ENCODE results near the gene VPS45. TPM values are rescaled to one million over a fixed set of nuclear protein-coding genes. Genes with fewer than 3 reads are reported as not detected.

The VPS45 gene
- total RNA-seq, 2 donors from 2014 or later: 34.9 to 38.8 TPM

GRCh38 chr1:150150133-150151021 lies 82.8 kb downstream of the VPS45 start:
- H3K9me3 ChIP-seq: no peaks in the 10 kb centered on the region
- peak overlapping the region; percentile 93 to 94 for H3K27ac ChIP-seq
- peaks cover 29% of the 10 kb centered on the region for H3K36me3 ChIP-seq
- no peak for TF ChIP-seq CTCF (IDR thresholded peaks at IDR 0.05)
- H3K4me1 ChIP-seq: peaks cover 0 to 50% of the 10 kb centered on the region in 2 donors
- no peaks in the 10 kb centered on the region for H3K27me3 ChIP-seq
- H3K4me3 ChIP-seq: peak overlapping the region; percentile 87 to 93
- no peak for DNase-seq (ENCODE audit: low spot score)

GRCh38 chr1:150151291-150152181 lies 84.0 kb downstream of the VPS45 start:
- no peak for TF ChIP-seq CTCF (IDR thresholded peaks at IDR 0.05)
- H3K27me3 ChIP-seq: no peaks in the 10 kb centered on the region
- H3K4me1 ChIP-seq: peaks cover 0 to 50% of the 10 kb centered on the region in 2 donors
- peak overlapping the region; percentile 87 to 93 for H3K4me3 ChIP-seq
- H3K27ac ChIP-seq: peak overlapping the region; percentile 93 to 94
- peaks cover 41% of the 10 kb centered on the region for H3K36me3 ChIP-seq
- no peak for DNase-seq (ENCODE audit: low spot score)
- H3K9me3 ChIP-seq: no peaks in the 10 kb centered on the region

- peaks cover 47% of the 10 kb centered on the region for H3K36me3 ChIP-seq
- H3K4me1 ChIP-seq: peaks cover 0 to 50% of the 10 kb centered on the region in 2 donors
Observed at GRCh38 chr1:150152182-150152536, 84.6 kb downstream of the VPS45 start.

GRCh38 chr1:150152772-150153456 lies 85.3 kb downstream of the VPS45 start:
- Histone ChIP-seq H3K4me3 (no peak overlapping the region), H3K27ac (peak overlapping the region; percentile 93 to 94), H3K4me1 (peaks cover 0 to 50% of the 10 kb centered on the region in 2 donors), H3K36me3 (peaks cover 54% of the 10 kb centered on the region), H3K27me3 (no peaks in the 10 kb centered on the region), H3K9me3 (no peaks in the 10 kb centered on the region)
- DNase-seq (ENCODE audit: low spot score): no peak
- no peak for TF ChIP-seq CTCF (IDR thresholded peaks at IDR 0.05)

More at GRCh38 chr1:150152182-150152536, 84.6 kb downstream of the VPS45 start:
- Histone ChIP-seq H3K9me3 (no peaks in the 10 kb centered on the region), H3K4me3 (peak overlapping the region in 1 of 2 donors; percentile 93), H3K27ac (peak overlapping the region; percentile 93 to 94), H3K27me3 (no peaks in the 10 kb centered on the region)
- no peak for DNase-seq (ENCODE audit: low spot score)
- TF ChIP-seq CTCF (IDR thresholded peaks at IDR 0.05): no peak

- no peaks in the 10 kb centered on the region for H3K27me3 ChIP-seq
- no peak overlapping the region for H3K4me3 ChIP-seq
- no peak for DNase-seq (ENCODE audit: low spot score)
- H3K4me1 ChIP-seq: peaks cover 0 to 41% of the 10 kb centered on the region in 2 donors
- TF ChIP-seq CTCF (IDR thresholded peaks at IDR 0.05): no peak
- H3K36me3 ChIP-seq: peaks cover 67% of the 10 kb centered on the region
- H3K9me3 ChIP-seq: no peaks in the 10 kb centered on the region
- H3K27ac ChIP-seq: peak overlapping the region; percentile 93 to 94
Observed at GRCh38 chr1:150154143-150154542, 86.6 kb downstream of the VPS45 start.

Data from right atrium auricular region (tissue), 2 donors.